GM18861 (cell line): ENCODE results near the gene OR8S1.
"Not testable (repeated sequence)": the region's sequence is repeated elsewhere in the genome, so short reads cannot be mapped to it uniquely, and the experiment has no call there.

ENCODE experiments used
- ATAC-seq: cut with Tn5 transposase; IDR thresholded peaks from one replicate; pipeline ENCODE4 v1.9.1; 2021; ENCODE audit not compliant: unreplicated experiment

OR8S1 gene

GRCh38 chr12:48525332-48525731 lies at the start of gene OR8S1:
TSS of gene OR8S1 (plus strand) at chr12:48525632. CDS start at chr12:48525632, 0 bp downstream.
- no peak for ATAC-seq

- ATAC-seq = no peak
These were observed 43.2 kb upstream of the OR8S1 start, which contains the start of gene C12orf54 for GRCh38 chr12:48482198-48482597. TSS of gene C12orf54 (plus strand) at chr12:48482498. CDS start at chr12:48483297, 799 bp downstream.

- no peak for ATAC-seq
These were observed 42.5 kb upstream of the OR8S1 start for GRCh38 chr12:48482930-48483329.

- ATAC-seq = no peak
These were observed 39.2 kb upstream of the OR8S1 start for GRCh38 chr12:48486261-48486660.

- ATAC-seq = no peak
These were observed 38.8 kb upstream of the OR8S1 start for GRCh38 chr12:48486679-48487078.

- ATAC-seq = peak; percentile 100
These were observed 36.4 kb upstream of the OR8S1 start for GRCh38 chr12:48489012-48489411.

- ATAC-seq = not testable (repeated sequence)
These were observed 36.0 kb upstream of the OR8S1 start for GRCh38 chr12:48489456-48489855.

- not testable (repeated sequence) for ATAC-seq
These were observed 25.2 kb upstream of the OR8S1 start for GRCh38 chr12:48500281-48500680.

- not testable (repeated sequence) for ATAC-seq
These were observed 18.6 kb upstream of the OR8S1 start for GRCh38 chr12:48506836-48507235.

GRCh38 chr12:48508987-48509386 lies 16.4 kb upstream of the OR8S1 start:
- ATAC-seq = no peak

GRCh38 chr12:48510111-48510510 lies 15.3 kb upstream of the OR8S1 start:
- ATAC-seq = no peak

- ATAC-seq = peak; percentile 75
These were observed 12.6 kb upstream of the OR8S1 start for GRCh38 chr12:48512855-48513254.

GRCh38 chr12:48514728-48515127 lies 10.7 kb upstream of the OR8S1 start:
- ATAC-seq = no peak

- ATAC-seq = not testable (repeated sequence)
These were observed 5.1 kb upstream of the OR8S1 start for GRCh38 chr12:48520381-48520780.

GRCh38 chr12:48527891-48528670 lies 2.6 kb downstream of the OR8S1 start:
- no peak for ATAC-seq

- ATAC-seq = no peak
These were observed 7.2 kb downstream of the OR8S1 start for GRCh38 chr12:48532601-48533000.

- no peak for ATAC-seq
These were observed 11.2 kb downstream of the OR8S1 start for GRCh38 chr12:48536602-48537001.

- no peak for ATAC-seq
These were observed 17.0 kb downstream of the OR8S1 start for GRCh38 chr12:48542300-48542928.

GRCh38 chr12:48545833-48546469 lies 20.5 kb downstream of the OR8S1 start:
- ATAC-seq = no peak

- not testable (repeated sequence) for ATAC-seq
These were observed 21.6 kb downstream of the OR8S1 start for GRCh38 chr12:48547012-48547411.

- ATAC-seq = not testable (repeated sequence)
These were observed 26.2 kb downstream of the OR8S1 start for GRCh38 chr12:48551636-48552035.
